Smooth muscle cell (in vitro differentiated cells): ENCODE measurements around the gene CPNE4. TPM values are rescaled to one million over a fixed set of nuclear protein-coding genes. Genes with fewer than 3 reads are reported as not detected.

Experiments
- DNase-seq: peaks from one replicate; lab custom pipeline; 2025; ENCODE audit not compliant: unreplicated experiment; lab: John Stamatoyannopoulos, UW
- H2AFZ ChIP-seq: fragments of 200-600 bp; sonication (generic); 2 replicates; pipeline ENCODE4 v1.6.0; 2016; ENCODE audit warnings: antibody characterized with exemption, low read depth, mild to moderate bottlenecking
- H3F3A ChIP-seq: fragments of 200-600 bp; sonication (generic); 2 replicates; pipeline ENCODE4 v1.6.0; 2017; ENCODE audit warnings: antibody characterized with exemption, low read depth
- H3K27ac ChIP-seq: fragments of 200-600 bp; sonication (generic); 2 replicates; pipeline ENCODE4 v1.5.1; 2016; ENCODE audit warnings: low read depth, mild to moderate bottlenecking
- H3K27me3 ChIP-seq: fragments of 200-600 bp; sonication (generic); 2 replicates; pipeline ENCODE4 v1.6.1; 2016; ENCODE audit warnings: low read depth, mild to moderate bottlenecking
- H3K36me3 ChIP-seq: fragments of 200-600 bp; sonication (generic); 2 replicates; pipeline ENCODE4 v1.5.1; 2016; ENCODE audit warnings: low read depth
- H3K4me1 ChIP-seq: fragments of 200-600 bp; sonication (generic); 2 replicates; pipeline ENCODE4 v1.5.1; 2016; ENCODE audit warnings: low read depth
- H3K4me2 ChIP-seq: fragments of 200-600 bp; sonication (generic); 2 replicates; pipeline ENCODE4 v1.6.0; 2016; ENCODE audit warnings: mild to moderate bottlenecking
- H3K4me3 ChIP-seq: fragments of 200-600 bp; sonication (generic); 2 replicates; pipeline ENCODE4 v1.5.1; 2016; ENCODE audit warnings: mild to moderate bottlenecking
- H3K79me2 ChIP-seq: fragments of 200-600 bp; sonication (generic); 2 replicates; pipeline ENCODE4 v1.6.0; 2016; ENCODE audit warnings: low read depth, mild to moderate bottlenecking
- H3K9ac ChIP-seq: fragments of 200-600 bp; sonication (generic); 2 replicates; pipeline ENCODE4 v1.6.0; 2016; ENCODE audit warnings: low read depth
- H3K9me3 ChIP-seq: fragments of 200-600 bp; sonication (generic); replicated peaks from 2 replicates; pipeline ENCODE4 v1.5.1; 2016; ENCODE audit warnings: low read depth
- H4K20me1 ChIP-seq: fragments of 200-600 bp; sonication (generic); 2 replicates; pipeline ENCODE4 v1.6.0; 2016; ENCODE audit warnings: low read depth
- CTCF ChIP-seq: fragments of 200-600 bp; sonication (generic); IDR thresholded peaks from 2 replicates; pipeline ENCODE4 v1.5.1; 2017; ENCODE audit warnings: borderline replicate concordance, mild to moderate bottlenecking, antibody characterized with exemption; ENCODE audit not compliant: insufficient read depth, poor library complexity, severe bottlenecking
- WGBS: methylation state at CpG from one replicate; pipeline ENCODE4 v1.1.7; 2016; ENCODE audit warnings: low lambda C conversion rate; 5-methylcytosine and 5-hydroxymethylcytosine counted together
- polyA plus RNA-seq: library from polyadenylated mRNA; unstranded; fragments of >200 nt; fragmentation: Nextera tagmentation; extraction: Ambion mirVana; gene quantifications from 2 replicates; pipeline ENCODE4 v1.2.1, GENCODE V29; 2016
- total RNA-seq: library from RNA; depleted of rRNA; stranded (reverse); fragments of >200 nt; gene quantifications from 2 replicates; pipeline ENCODE4 v1.2.3, GENCODE V29; 2014

The CPNE4 gene
- total and polyA plus RNA-seq, 2 experiments from 2014 or later, result 0.05 to 1.6 TPM

- H3K36me3 ChIP-seq, result no peaks in the 10 kb centered on the region
- H3K9me3 ChIP-seq, result no peaks in the 10 kb centered on the region
- H3K4me1 ChIP-seq, result no peaks in the 10 kb centered on the region
- H3K27ac ChIP-seq, result no peak overlapping the region
- H3F3A ChIP-seq, result no peaks in the 10 kb centered on the region
- no peaks in the 10 kb centered on the region for H4K20me1 ChIP-seq
- H3K4me3 ChIP-seq, result no peak overlapping the region
- TF ChIP-seq CTCF, result no peak
- DNase-seq, result no peak
- no peaks in the 10 kb centered on the region for H3K27me3 ChIP-seq
- no peak overlapping the region for H3K4me2 ChIP-seq
- no peaks in the 10 kb centered on the region for H3K79me2 ChIP-seq
- H2AFZ ChIP-seq, result no peak overlapping the region
- H3K9ac ChIP-seq, result no peak overlapping the region
Observed at GRCh38 chr3:131725414-131725813, 309.4 kb downstream of the CPNE4 start.

DNA sequence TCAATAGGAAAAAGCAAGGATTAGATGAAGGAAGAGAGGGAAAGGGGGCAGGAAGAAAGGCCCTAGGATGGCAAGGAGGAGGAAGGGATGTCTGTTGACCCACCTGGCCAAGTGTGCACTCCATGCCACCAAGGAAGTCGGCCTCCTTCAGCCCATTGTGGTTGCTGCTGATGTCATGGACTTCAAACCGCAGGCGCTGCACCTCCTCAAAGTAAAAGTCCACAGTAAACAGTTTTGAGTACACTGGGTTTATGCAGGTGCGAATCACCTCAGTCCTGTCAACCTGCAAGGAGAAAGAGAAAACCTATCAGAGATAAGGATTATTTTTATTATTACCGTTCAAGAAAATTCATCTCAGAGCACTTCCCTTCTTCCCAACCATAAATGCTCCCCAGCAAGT lies 311.5 kb downstream of the CPNE4 start:
- Histone ChIP-seq H3K79me2 (no peaks in the 10 kb centered on the region), H3K27me3 (no peaks in the 10 kb centered on the region), H3K4me1 (no peaks in the 10 kb centered on the region), H3K36me3 (no peaks in the 10 kb centered on the region), H3F3A (no peaks in the 10 kb centered on the region), H3K4me3 (no peak overlapping the region), H3K9me3 (no peaks in the 10 kb centered on the region), H3K27ac (no peak overlapping the region), H4K20me1 (no peaks in the 10 kb centered on the region), H3K4me2 (no peak overlapping the region), H2AFZ (no peak overlapping the region), H3K9ac (no peak overlapping the region)
- no peak for DNase-seq
- 95% methylated on average over 5 of the region's 5 CpGs for WGBS
- no peak for TF ChIP-seq CTCF

GRCh38 chr3:131717493-131717892 lies 317.3 kb downstream of the CPNE4 start:
- Histone ChIP-seq H3K79me2 (no peaks in the 10 kb centered on the region), H3K9me3 (no peaks in the 10 kb centered on the region), H3K27ac (no peak overlapping the region), H3K9ac (no peak overlapping the region), H3K36me3 (no peaks in the 10 kb centered on the region), H3K4me3 (no peak overlapping the region), H3K4me2 (no peak overlapping the region), H2AFZ (no peak overlapping the region), H3K27me3 (no peaks in the 10 kb centered on the region), H3F3A (no peaks in the 10 kb centered on the region), H4K20me1 (no peaks in the 10 kb centered on the region), H3K4me1 (no peaks in the 10 kb centered on the region)
- no peak for DNase-seq
- TF ChIP-seq CTCF, result no peak
- WGBS, result 66% methylated on average over 7 of the region's 7 CpGs

DNA sequence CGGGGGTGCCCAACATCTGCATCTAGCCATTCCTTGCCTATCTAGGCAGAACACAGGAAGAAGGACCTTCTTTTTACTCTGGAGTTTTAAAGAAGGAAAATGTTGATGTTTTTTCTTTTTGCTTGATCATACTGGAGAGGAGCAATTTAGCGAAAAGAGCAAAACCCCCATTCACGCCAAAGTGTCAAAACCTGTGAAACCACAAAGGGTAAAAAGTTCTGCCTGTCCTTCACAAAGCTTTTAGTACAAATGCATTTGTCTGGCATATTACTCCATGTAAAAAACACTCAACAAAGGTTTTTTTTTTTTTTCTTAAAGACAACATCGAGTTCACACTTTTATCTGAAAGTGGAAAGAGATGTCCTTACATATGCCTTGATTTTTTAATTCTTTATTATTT lies 317.9 kb downstream of the CPNE4 start:
- Histone ChIP-seq H3K9ac (no peak overlapping the region), H3K4me1 (no peaks in the 10 kb centered on the region), H3K4me2 (no peak overlapping the region), H3K4me3 (no peak overlapping the region), H3K36me3 (no peaks in the 10 kb centered on the region), H3K27me3 (no peaks in the 10 kb centered on the region), H3K9me3 (no peaks in the 10 kb centered on the region), H3K79me2 (no peaks in the 10 kb centered on the region), H3K27ac (no peak overlapping the region), H4K20me1 (no peaks in the 10 kb centered on the region), H3F3A (no peaks in the 10 kb centered on the region), H2AFZ (no peak overlapping the region)
- DNase-seq, result no peak
- no peak for TF ChIP-seq CTCF
- 78% methylated on average over 4 of the region's 4 CpGs for WGBS
